ENCODE measurements around the gene SPRR2E. TPM values are rescaled to one million over a fixed set of nuclear protein-coding genes. Genes with fewer than 3 reads are reported as not detected.
"Not testable (repeated sequence)": the region's sequence is repeated elsewhere in the genome, so short reads cannot be mapped to it uniquely, and the experiment has no call there.

SPRR2E gene
- total RNA-seq, 2 experiments from 2014 or later, result not detected

DNA sequence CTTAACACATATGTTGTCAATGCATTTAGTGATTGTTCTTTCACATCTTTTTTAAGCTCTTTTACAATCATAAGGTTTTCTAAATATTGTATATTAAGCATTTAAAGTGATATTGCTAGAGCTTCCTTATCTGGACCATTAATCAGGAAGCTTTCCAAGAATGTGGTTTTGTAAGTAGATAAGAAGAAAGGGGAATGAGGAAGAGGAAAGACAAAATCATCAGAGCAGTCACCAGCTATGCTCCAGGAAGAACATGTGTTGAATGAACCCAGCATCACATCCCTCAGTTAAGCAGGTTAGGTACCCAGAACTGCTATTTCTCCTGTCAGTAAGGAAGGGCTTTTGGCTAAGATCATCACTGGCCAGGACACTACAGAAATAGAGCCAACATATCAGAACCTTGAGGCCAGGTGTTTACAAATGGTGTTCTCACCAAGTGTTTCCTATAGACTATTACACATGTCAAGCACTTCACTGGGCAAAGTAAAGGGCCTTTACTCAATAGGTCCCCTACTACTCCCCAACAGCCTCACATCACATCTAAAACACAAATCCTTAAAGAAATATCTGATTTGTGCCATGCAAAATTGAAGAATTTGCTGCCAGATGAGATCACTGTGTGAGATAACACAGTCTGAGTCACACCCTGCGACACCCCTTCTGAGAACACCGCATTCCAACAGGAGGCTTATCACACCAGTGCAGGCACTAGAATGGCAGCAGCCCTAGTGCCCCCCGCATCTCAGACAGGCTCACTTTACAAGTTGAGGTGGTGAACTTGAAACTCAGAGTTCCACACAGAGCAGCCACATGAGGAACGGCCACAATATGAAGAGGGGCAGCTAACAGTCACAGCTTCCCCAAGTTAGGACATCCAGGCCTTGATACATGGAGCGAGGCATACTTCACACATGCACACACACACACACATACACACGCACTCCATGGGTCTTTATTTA, 35.2 kb downstream of the SPRR2E start:
- Mint-ChIP-seq H3K27ac (no peak overlapping the region), H3K4me1 (no peaks in the 10 kb centered on the region), H3K9me3 (ENCODE audit: low read depth) (no peaks in the 10 kb centered on the region), H3K27me3 (peaks cover 18% of the 10 kb centered on the region), H3K4me3 (no peak overlapping the region), H3K36me3 (ENCODE audit: low read depth) (no peaks in the 10 kb centered on the region)
- ATAC-seq (no peak), DNase-seq (no peak)
- intact Hi-C loops (cut with DNase I, micrococcal nuclease), result no loop called here
- POLR2A ChIA-PET, result no interaction called here
- CTCF ChIA-PET, result interaction anchor here (1.5 kb wide), 1 partner anchor 17 kb away, joined by 4 read pairs; no protein-coding TSS in a partner anchor

DNA sequence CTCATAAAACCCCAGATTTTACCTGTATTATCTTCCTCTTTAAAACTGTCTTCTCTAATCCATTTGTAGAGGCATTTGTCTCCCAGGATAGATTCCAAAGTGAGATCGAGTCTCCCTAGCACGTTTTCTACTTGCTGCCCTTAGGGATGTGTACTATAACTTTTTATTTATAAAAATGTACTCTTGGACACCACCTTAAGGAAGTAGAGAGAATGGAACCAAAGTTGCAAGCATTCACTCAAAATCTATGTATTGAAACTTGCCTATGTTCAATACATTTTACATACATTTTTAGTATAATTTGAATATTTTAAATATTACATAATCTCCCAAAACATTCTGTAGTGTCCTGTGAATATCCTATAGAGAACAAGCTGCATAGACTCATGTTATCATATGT, 36.2 kb downstream of the SPRR2E start:
- POLR2A ChIA-PET, result no interaction called here

DNA sequence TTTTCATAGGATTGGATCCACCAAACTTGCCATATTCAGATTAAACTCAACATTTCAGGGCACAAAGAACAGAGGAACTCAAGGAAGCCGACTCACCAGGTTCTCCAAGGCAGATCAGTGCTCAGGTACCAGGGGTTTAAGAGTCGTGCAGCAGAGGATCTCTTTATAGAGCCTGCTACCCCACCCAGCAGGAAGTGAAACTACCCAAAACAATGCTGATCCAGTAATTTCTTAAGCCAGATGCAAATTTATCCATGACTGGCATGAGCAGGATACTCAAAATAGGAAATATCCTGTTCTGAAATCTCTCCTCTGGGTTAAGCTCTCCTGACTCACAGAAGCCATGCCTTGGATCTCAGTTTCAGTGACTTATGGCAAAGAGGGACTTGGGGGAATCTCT, 37.0 kb downstream of the SPRR2E start, which contains the start of gene SPRR2A:
SPRR2A (minus strand) TSS at position 138 of the 400 bp plus-strand sequence. CDS start 777 bp downstream, outside the sequence.
- Mint-ChIP-seq H3K27me3 (peaks cover 23% of the 10 kb centered on the region), H3K4me1 (no peaks in the 10 kb centered on the region), H3K27ac (no peak within 1 kb of the TSS), H3K4me3 (no peak within 1 kb of the TSS), H3K9me3 (ENCODE audit: low read depth) (no peaks in the 10 kb centered on the region), H3K36me3 (ENCODE audit: low read depth) (no peaks in the 10 kb centered on the region)
- intact Hi-C loops (cut with DNase I, micrococcal nuclease), result no loop called here
- no peak for DNase-seq
- ATAC-seq, result no peak
- CTCF ChIA-PET, result interaction anchor here (1.5 kb wide), 1 partner anchor 16 kb away, joined by 4 read pairs; no protein-coding TSS in a partner anchor
- POLR2A ChIA-PET, result no interaction called here

More for the DNA sequence above, 36.2 kb downstream of the SPRR2E start:
- ATAC-seq (no peak), DNase-seq (no peak)
- H3K9me3 Mint-ChIP-seq (ENCODE audit: low read depth), result no peaks in the 10 kb centered on the region
- intact Hi-C loops (cut with DNase I, micrococcal nuclease), result no loop called here
- H3K36me3 Mint-ChIP-seq (ENCODE audit: low read depth), result no peaks in the 10 kb centered on the region
- H3K27me3 Mint-ChIP-seq, result peaks cover 21% of the 10 kb centered on the region
- CTCF ChIA-PET, result interaction anchor here (1.5 kb wide), 1 partner anchor 16 kb away, joined by 4 read pairs; no protein-coding TSS in a partner anchor
- H3K4me1 Mint-ChIP-seq, result no peaks in the 10 kb centered on the region
- no peak overlapping the region for H3K4me3 Mint-ChIP-seq
- H3K27ac Mint-ChIP-seq, result no peak overlapping the region

DNA sequence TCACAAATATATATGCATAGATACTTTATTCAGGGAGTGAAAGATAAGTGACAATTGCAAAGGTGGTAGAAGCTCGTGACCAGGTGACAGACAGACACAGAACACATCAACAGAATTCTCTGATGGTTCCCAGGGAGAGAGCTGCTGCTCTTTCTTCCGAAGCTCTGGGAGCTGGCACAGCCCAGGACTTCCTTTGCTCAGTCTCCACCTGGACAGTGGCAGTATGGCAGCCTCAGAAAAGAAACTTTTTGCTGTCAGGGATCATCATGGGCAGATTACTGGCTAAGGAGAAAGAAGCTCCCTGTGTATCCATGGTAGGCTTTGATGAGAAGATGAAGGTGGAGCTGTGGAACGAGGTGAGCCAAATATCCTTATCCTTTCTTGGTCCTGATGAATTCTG, 38.2 kb downstream of the SPRR2E start:
- H3K4me3 Mint-ChIP-seq; H3K4me1 Mint-ChIP-seq; CTCF ChIA-PET; POLR2A ChIA-PET; H3K27ac Mint-ChIP-seq; intact Hi-C loops (cut with DNase I, micrococcal nuclease); DNase-seq; H3K9me3 Mint-ChIP-seq (ENCODE audit: low read depth); ATAC-seq; H3K36me3 Mint-ChIP-seq (ENCODE audit: low read depth): not testable (repeated sequence)
- H3K27me3 Mint-ChIP-seq, result peaks cover 26% of the 10 kb centered on the region

DNA sequence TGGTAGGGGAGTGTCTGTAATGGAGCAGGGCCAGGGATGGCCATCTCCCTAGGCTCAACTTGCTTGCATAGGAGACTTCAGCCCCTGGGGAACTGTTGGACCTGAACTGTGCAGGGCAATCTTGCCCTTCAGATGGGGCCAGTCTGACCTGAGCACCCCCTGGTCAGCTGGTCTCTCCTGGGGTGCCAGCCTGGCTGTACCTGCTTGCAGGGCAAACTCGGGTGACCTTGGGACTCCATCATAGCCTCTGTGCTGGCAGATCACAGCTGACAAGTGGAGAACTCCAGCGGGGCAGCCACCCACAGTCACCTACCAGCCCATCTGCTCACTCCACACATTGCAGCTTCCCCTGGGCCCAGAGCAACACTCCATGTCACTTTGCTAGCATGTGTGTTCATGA, 45.1 kb downstream of the SPRR2E start:
- Mint-ChIP-seq H3K27ac (no peak overlapping the region), H3K36me3 (ENCODE audit: low read depth) (no peaks in the 10 kb centered on the region), H3K4me3 (no peak overlapping the region), H3K27me3 (peaks cover 27% of the 10 kb centered on the region), H3K9me3 (ENCODE audit: low read depth) (peaks cover 2% of the 10 kb centered on the region), H3K4me1 (no peaks in the 10 kb centered on the region)
- ATAC-seq (no peak), DNase-seq (no peak)
- ChIA-PET POLR2A (no interaction called here), CTCF (no interaction called here)
- intact Hi-C loops (cut with DNase I, micrococcal nuclease), result no loop called here

Other genes starting within 250 kb of the SPRR2E start
- not detected for gene LCE7A, start 234.5 kb downstream of the SPRR2E start, total RNA-seq
- gene SMCP, start 216.2 kb downstream of the SPRR2E start, total RNA-seq, result not detected
- gene IVL, start 186.0 kb downstream of the SPRR2E start, total RNA-seq, result under 1 TPM in 1 of 2 experiments, not detected in 1; 0.07 TPM
- gene SPRR5, start 147.3 kb downstream of the SPRR2E start, total RNA-seq, result not detected
- not detected for gene SPRR4, start 123.9 kb downstream of the SPRR2E start, total RNA-seq
- gene SPRR1A, start 110.4 kb downstream of the SPRR2E start, total RNA-seq, result not detected
- not detected for gene SPRR3, start 92.8 kb downstream of the SPRR2E start, total RNA-seq
- gene SPRR1B, start 63.3 kb downstream of the SPRR2E start, total RNA-seq, result not detected
- not detected for gene SPRR2D, start 53.4 kb downstream of the SPRR2E start, total RNA-seq
- not detected for gene SPRR2A, start 37.0 kb downstream of the SPRR2E start, total RNA-seq
- not detected for gene SPRR2B, start 22.9 kb downstream of the SPRR2E start, total RNA-seq
- gene SPRR2F, start 19.0 kb upstream of the SPRR2E start, total RNA-seq, result not detected
- not detected for gene SPRR2G, start 56.4 kb upstream of the SPRR2E start, total RNA-seq
- not detected for gene LELP1, start 108.9 kb upstream of the SPRR2E start, total RNA-seq
- not detected for gene PRR9, start 123.1 kb upstream of the SPRR2E start, total RNA-seq
- not detected for gene LORICRIN, start 165.2 kb upstream of the SPRR2E start, total RNA-seq
- not detected for gene PGLYRP3, start 218.4 kb upstream of the SPRR2E start, total RNA-seq